ENCODE measurements around the gene MAML3. TPM values are rescaled to one million over a fixed set of nuclear protein-coding genes. Genes with fewer than 3 reads are reported as not detected.

Gene MAML3
- total and polyA plus RNA-seq, 12 donors = 1.1 to 4.6 (median 2.6) TPM

- DNase-seq = no peak
- TF ChIP-seq, protein P1, sequence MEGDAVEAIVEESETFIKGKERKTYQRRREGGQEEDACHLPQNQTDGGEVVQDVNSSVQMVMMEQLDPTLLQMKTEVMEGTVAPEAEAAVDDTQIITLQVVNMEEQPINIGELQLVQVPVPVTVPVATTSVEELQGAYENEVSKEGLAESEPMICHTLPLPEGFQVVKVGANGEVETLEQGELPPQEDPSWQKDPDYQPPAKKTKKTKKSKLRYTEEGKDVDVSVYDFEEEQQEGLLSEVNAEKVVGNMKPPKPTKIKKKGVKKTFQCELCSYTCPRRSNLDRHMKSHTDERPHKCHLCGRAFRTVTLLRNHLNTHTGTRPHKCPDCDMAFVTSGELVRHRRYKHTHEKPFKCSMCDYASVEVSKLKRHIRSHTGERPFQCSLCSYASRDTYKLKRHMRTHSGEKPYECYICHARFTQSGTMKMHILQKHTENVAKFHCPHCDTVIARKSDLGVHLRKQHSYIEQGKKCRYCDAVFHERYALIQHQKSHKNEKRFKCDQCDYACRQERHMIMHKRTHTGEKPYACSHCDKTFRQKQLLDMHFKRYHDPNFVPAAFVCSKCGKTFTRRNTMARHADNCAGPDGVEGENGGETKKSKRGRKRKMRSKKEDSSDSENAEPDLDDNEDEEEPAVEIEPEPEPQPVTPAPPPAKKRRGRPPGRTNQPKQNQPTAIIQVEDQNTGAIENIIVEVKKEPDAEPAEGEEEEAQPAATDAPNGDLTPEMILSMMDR (IDR thresholded peaks at IDR 0.05) = no peak
- Histone ChIP-seq H3K4me1 (peaks cover 0 to 9% (median 0%) of the 10 kb centered on the region in 9 donors), H3K27ac (no peak overlapping the region), H3K36me3 (no peaks in the 10 kb centered on the region), H3K4me3 (no peak overlapping the region), H3K27me3 (no peaks in the 10 kb centered on the region), H3K9me3 (no peaks in the 10 kb centered on the region)
- 97 to 99% methylated on average over 4 of the region's 4 CpGs for WGBS, 2 donors
- ATAC-seq = no peak
- intact Hi-C loops (cut with DNase I) = no loop called here
Measured at GRCh38 chr4:139852612-139853269, 301.2 kb downstream of the MAML3 start.

- WGBS, 2 donors = 67 to 68% methylated on average over 4 of the region's 4 CpGs
- Histone ChIP-seq H3K4me1 (peaks cover 0 to 4% (median 0%) of the 10 kb centered on the region in 9 donors), H3K27ac (no peak overlapping the region), H3K4me3 (no peak overlapping the region), H3K9me3 (no peaks in the 10 kb centered on the region), H3K27me3 (no peaks in the 10 kb centered on the region), H3K36me3 (no peaks in the 10 kb centered on the region)
- DNase-seq (no peak), ATAC-seq (peak in 2 of 8 donors; percentile 53 to 69)
- intact Hi-C loops (cut with DNase I) = no loop called here
- TF ChIP-seq, protein P1 (IDR thresholded peaks at IDR 0.05) = no peak
Measured at GRCh38 chr4:139851639-139852038, 302.3 kb downstream of the MAML3 start.

DNA sequence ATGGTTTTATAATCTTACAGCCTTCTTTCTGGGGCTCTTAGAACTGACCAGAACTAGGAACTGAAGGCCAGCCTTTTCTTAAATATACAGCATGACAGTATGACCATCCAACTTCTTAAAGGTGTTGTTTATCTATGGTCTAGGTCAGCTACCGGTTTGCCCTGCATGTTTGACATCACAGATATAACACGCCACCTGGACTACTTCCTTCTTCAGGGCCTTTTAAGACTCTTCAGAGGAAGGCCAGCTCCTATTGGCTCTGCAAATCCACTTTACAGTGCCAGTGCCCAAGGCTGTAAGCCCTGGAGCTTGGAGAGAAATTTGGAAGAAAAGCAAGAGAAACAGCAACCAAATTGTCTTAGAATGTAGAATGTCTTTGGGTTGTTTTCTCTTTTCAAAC is 302.9 kb downstream of the MAML3 start:
- 87 to 94% methylated on average over 2 of the region's 2 CpGs for WGBS, 2 donors
- intact Hi-C loops (cut with DNase I) = no loop called here
- Histone ChIP-seq H3K27ac (no peak overlapping the region), H3K9me3 (no peaks in the 10 kb centered on the region), H3K4me1 (peaks cover 0 to under 1% (median 0%) of the 10 kb centered on the region in 9 donors), H3K36me3 (no peaks in the 10 kb centered on the region), H3K4me3 (no peak overlapping the region), H3K27me3 (no peaks in the 10 kb centered on the region)
- no peak for ATAC-seq
- DNase-seq = no peak
- TF ChIP-seq, protein P1 (IDR thresholded peaks at IDR 0.05) = no peak

DNA sequence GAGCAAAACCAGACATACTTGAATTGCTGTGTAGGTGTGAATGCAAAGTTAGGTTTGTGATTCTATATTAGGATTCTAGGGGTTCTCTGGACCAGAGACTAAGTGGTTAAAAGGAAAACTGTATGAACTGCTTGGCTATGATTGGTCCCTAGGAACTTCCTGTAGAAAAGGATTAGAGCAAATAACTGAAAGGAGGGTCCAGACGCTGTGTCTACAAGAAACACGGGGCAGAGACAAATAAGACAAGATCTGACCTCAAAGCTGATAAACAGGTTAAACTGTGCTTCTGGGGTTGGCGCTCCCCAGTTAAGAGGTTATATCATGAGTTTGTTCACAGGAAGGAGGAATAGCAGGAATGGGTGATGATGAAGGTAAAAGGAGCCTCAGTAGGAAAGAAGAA is 304.8 kb downstream of the MAML3 start:
- DNase-seq (no peak), ATAC-seq (no peak)
- no peaks in the 10 kb centered on the region for H3K9me3 ChIP-seq
- H3K27me3 ChIP-seq = no peaks in the 10 kb centered on the region
- H3K27ac ChIP-seq = no peak overlapping the region
- WGBS, 2 donors = 47 to 68% methylated on average over 3 of the region's 3 CpGs
- TF ChIP-seq, protein P1 (IDR thresholded peaks at IDR 0.05) = no peak
- no peak overlapping the region for H3K4me3 ChIP-seq
- intact Hi-C loops (cut with DNase I) = no loop called here
- H3K36me3 ChIP-seq = no peaks in the 10 kb centered on the region
- H3K4me1 ChIP-seq = peaks cover 0 to 5% (median 0%) of the 10 kb centered on the region in 9 donors

Data from heart right ventricle (tissue), 16 donors.